Erythroblast (primary cell): ENCODE data around the gene LTB4R2.

Experiments
- DNase-seq, 2 experiments: peaks; one replicate each; lab custom pipeline; 2025; lab: John Stamatoyannopoulos, UW
- GATA1 ChIP-seq: IDR thresholded peaks from 2 replicates; pipeline ENCODE4 v1.6.1; 2011; ENCODE audit warnings: low read depth, mild to moderate bottlenecking, control low read depth, low read length, moderate library complexity
- POLR2A ChIP-seq: IDR thresholded peaks from 2 replicates; pipeline ENCODE4 v1.6.1; 2011; ENCODE audit warnings: mild to moderate bottlenecking, low read length

Gene LTB4R2

DNA sequence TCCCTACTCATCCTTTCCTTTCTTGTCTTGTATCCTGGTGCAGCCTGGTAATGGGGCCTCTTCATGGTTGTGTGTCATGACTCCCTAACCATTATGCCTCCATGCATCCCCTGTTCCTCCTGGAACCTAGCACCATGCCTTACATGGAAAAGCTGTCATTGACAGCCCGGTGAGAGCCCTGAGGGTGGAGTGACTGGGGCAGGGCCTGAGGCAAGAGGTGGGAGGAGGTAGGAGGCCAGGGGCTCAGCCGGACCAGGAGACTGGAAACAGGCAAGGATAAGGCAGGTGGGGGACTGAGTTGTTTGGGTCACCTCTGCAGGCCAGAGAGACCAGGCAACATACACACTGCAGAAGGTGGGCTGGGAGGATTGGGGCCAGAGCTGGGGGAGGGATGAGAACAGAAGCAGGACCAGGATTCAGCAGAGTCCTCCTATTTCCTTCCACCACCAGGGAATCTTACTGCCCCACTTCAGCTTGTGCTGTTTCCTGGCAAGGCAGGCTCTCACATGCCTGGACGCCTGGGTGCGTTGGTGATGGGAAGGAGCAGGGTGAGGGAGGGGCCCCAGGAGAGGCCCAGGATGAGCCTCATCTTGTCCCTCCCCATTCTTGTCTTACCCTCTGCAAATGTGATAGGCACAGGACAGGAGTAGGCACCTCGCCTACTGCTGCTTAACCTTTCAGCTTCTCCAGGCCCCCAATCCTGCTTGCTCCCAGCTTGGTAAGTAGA, at the start of gene LTB4R2:
LTB4R2 (plus strand) TSS at position 603 of the 727 bp plus-strand sequence. CDS start 525 bp downstream, outside the sequence.
- no peak for TF ChIP-seq POLR2A
- no peak for TF ChIP-seq GATA1
- DNase-seq, result no peak

GRCh38 chr14:24260780-24261157, 49.2 kb upstream of the LTB4R2 start:
- DNase-seq, result no peak

GRCh38 chr14:24261256-24261968, 48.5 kb upstream of the LTB4R2 start:
- DNase-seq, result no peak
- TF ChIP-seq GATA1, result no peak
- TF ChIP-seq POLR2A, result no peak

More at GRCh38 chr14:24260780-24261157, 49.2 kb upstream of the LTB4R2 start:
- TF ChIP-seq POLR2A (no peak), GATA1 (no peak)

GRCh38 chr14:24261969-24262327, 48.0 kb upstream of the LTB4R2 start:
- TF ChIP-seq GATA1 (no peak), POLR2A (no peak)
- no peak for DNase-seq

DNA sequence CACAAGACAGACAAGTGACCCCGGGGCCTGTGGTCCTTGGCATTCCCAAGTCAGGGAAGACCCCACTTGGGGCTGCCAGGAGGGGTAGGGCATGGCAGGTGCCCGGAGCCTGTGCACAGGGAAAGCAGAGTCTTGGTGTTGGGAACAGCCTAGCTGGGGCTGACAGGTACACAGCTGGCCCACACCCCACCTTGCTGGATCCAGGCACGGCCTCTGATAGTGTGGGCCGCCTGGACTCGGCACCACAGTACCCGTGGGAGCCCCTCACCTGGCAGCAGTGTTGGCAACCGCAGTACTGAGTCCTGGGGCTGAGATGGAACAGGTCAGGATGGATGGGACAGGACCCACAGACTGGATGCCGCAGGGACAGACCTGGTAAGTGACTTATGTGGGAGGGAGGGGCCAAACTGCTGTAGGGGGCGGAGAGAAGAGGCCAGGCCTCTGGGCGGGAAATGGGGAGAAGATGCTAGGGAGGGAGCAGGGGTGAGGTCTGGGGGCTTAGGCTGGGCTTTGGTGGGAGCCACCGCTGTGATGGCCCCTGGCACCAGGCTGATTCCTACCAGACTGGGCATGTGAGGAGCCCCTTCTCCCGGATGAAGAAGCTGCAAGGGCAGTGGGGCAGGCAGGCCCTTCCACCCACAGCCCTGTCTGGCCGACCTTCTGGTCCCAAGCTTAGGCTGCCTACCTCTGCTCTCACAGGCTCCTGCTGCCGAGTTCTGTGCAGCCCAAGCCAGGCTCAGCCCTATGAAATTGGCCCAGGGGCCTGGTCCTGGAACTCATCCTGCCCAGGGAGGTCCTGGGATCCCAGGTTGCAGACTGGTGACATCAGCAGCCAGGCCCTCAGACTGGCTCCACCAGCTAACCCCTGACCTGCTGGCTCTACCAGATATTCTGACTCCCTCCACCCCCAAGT, 46.9 kb upstream of the LTB4R2 start, which contains the start of gene TGM1:
TGM1 (minus strand) TSS at position 357 of the 913 bp plus-strand sequence. CDS start 825 bp downstream, outside the sequence.
- TF ChIP-seq GATA1, result no peak
- no peak for TF ChIP-seq POLR2A
- DNase-seq, result peak; percentile 18 to 62

DNA sequence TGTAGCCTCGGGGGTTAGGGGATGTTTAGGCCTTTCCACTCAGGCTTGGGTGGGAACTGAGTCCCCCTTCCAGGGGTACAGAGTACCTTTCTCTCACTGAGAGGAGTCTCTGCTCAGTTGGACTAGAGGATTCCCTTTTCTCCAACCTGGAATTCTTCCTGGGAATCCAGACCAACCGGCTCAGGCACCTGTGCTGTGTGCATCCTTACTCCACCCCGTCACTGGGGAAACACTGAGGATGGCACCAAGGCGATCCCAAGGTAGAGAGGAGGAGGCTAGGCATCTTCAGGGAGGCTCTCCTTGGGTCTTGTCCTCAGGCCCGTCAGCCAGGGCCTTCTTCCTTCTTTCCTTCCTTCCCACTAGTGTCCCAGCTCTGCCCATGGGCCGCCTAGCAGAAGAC, 46.1 kb upstream of the LTB4R2 start:
- no peak for DNase-seq

DNA sequence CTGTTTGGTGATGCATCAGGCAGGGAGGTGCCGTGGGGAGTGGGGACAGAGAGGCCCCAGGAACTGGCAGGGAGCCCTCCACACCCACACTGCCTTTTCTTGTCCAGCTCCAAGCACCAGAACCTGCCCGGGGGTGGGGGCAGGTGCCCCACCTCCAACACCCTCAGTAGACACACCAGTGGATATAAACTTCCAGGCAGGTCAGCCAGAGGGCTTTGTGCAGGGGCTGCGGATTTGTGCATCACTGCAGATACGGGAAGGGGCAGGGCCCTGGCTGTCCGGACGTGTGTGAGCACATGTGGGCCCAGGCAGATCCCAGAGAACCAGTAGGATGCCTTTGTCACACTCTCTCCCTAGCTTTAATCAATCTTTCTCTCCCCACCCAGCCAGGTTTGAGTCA, 45.6 kb upstream of the LTB4R2 start:
- DNase-seq, result no peak
- TF ChIP-seq GATA1 (no peak), POLR2A (no peak)

More for the DNA sequence above, 46.1 kb upstream of the LTB4R2 start:
- TF ChIP-seq GATA1 (no peak), POLR2A (no peak)

- no peak for DNase-seq
- TF ChIP-seq GATA1 (no peak), POLR2A (no peak)
Observed at GRCh38 chr14:24266344-24267244, 43.3 kb upstream of the LTB4R2 start.

- no peak for TF ChIP-seq GATA1
- no peak for TF ChIP-seq POLR2A
Observed at GRCh38 chr14:24267516-24267915, 42.4 kb upstream of the LTB4R2 start.

GRCh38 chr14:24268225-24268624, 41.7 kb upstream of the LTB4R2 start:
- TF ChIP-seq POLR2A, result no peak
- TF ChIP-seq GATA1, result no peak
- no peak for DNase-seq

More at GRCh38 chr14:24267516-24267915, 42.4 kb upstream of the LTB4R2 start:
- no peak for DNase-seq

GRCh38 chr14:24269368-24269767, 40.6 kb upstream of the LTB4R2 start:
- TF ChIP-seq POLR2A (no peak), GATA1 (no peak)
- no peak for DNase-seq

DNA sequence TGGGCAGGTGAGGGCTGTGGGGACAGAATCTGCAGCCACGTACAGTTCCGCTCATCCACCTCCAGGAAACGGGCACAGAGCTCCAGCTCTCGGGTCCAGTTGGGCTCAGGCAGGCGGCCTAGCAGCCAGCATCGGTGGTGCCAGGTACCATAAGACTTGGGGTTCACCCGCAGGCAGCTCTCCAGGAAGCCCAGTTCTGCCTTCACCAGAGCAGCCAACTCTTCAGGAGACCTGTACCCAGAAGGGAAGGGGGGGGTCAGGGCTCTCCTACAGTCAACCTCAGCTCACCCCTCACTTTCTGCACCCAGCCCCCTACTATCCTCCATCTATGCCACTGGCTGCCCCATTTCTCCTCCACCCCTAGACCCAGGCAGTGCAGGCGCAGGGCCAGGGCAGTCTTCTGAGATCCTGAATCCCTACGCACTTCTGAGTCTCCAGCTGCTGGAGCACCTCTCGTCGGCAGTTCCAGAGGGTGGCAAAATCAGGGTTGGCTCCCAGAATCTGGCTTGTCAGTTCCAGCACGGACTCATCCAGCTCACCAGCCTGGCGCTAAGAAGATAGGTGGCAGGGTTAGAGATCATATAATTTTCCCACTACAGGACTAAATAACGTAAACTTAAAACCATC, 39.9 kb upstream of the LTB4R2 start:
- no peak for DNase-seq
- TF ChIP-seq GATA1 (no peak), POLR2A (no peak)
